A673 (cell line): Measurements from ENCODE around the gene JMJD7.

Source experiments
- EZH2 ChIP-seq: fragments of 200-600 bp; sonication (generic); IDR thresholded peaks from 2 replicates; pipeline ENCODE4 v1.6.1; 2017; ENCODE audit warnings: borderline replicate concordance, low read depth, mild to moderate bottlenecking, mixed read lengths, antibody characterized with exemption, low read length; ENCODE audit not compliant: poor library complexity, severe bottlenecking
- TF ChIP-seq, protein P1 (sequence below): fragments of 300-800, 200-600 bp; sonication (generic); conservative IDR thresholded peaks from 2 replicates; pipeline ENCODE4 v1.5.1; 2017; ENCODE audit warnings: low read depth, mild to moderate bottlenecking, antibody characterized with exemption, low read length, moderate library complexity, mixed read lengths

DNA sequence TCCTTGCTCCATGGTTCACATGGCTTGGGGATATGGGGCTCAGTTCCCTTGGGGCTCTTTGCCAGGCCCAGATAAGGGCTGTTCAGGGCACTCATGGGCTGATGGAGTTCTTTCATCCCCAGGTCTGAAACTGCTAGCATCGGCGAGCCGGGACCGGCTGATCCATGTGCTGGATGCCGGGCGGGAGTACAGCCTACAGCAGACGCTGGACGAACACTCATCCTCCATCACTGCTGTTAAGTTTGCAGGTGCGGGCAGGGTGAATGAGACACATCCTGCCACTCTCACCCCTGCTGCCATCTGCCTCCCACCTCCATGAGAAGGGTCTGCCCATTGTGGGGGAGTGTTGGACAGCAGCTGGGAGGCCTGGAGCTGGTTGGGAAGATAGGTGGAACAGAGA, 11.1 kb upstream of the JMJD7 start:
- TF ChIP-seq, protein P1, sequence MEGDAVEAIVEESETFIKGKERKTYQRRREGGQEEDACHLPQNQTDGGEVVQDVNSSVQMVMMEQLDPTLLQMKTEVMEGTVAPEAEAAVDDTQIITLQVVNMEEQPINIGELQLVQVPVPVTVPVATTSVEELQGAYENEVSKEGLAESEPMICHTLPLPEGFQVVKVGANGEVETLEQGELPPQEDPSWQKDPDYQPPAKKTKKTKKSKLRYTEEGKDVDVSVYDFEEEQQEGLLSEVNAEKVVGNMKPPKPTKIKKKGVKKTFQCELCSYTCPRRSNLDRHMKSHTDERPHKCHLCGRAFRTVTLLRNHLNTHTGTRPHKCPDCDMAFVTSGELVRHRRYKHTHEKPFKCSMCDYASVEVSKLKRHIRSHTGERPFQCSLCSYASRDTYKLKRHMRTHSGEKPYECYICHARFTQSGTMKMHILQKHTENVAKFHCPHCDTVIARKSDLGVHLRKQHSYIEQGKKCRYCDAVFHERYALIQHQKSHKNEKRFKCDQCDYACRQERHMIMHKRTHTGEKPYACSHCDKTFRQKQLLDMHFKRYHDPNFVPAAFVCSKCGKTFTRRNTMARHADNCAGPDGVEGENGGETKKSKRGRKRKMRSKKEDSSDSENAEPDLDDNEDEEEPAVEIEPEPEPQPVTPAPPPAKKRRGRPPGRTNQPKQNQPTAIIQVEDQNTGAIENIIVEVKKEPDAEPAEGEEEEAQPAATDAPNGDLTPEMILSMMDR, result no peak
- no peak for TF ChIP-seq EZH2
